Measurements from ENCODE around the gene IP6K2. TPM values are rescaled to one million over a fixed set of nuclear protein-coding genes. Genes with fewer than 3 reads are reported as not detected.

IP6K2 gene
- 56.8 and 63.0 TPM in 2 replicates for total RNA-seq

GRCh38 chr3:48716982-48717746 is at the start of gene IP6K2:
Gene IP6K2 (minus strand): TSS chr3:48717221. CDS start chr3:48695291, 21,930 bp downstream.

DNA sequence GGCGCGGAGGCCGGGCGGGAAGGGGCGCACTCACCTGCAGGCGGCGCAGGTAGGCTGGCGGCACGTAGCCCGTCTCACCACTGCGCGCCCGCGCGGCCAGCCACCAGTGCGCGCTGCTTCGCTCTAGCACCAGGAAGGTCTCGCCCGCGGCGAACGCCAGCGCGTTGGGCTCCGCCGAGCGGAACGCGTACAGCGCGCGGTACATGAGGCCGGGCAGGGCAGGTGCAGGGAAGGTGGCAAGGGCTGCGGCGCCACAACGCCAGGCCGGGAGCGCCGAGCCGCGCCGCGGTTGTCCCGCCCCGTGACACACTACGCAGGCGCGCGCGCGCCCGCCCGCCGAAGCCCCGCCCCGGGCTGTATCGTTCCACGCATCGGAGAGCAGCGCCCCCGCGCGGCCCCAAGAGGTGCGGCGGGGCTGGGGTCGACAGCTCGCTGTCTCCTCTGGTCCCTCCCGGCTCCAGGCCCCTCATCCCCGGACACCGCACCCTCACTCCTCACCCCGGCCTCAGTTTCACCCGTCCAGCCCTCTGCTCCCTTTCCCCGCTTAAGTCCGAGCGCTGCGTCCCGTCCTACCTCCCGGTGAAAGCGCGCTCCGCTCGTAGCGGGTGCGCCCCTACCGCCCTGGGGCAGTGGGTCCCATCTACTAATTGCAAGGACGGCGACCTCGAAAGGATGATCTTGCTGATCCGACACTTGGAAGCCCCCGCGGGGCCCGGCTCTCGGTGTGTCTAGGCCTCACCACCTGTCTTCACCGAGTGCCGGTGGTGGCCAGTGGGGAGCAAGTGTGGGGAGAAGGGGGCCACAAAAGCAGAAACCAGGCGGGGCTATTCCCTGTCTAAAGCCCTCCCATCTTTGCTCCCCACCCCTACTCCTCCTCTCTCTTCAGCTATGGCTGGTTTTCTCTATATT is 31.2 kb downstream of the IP6K2 start, which contains the start of gene NCKIPSD:
NCKIPSD (minus strand) TSS at position 313 of the 909 bp plus-strand sequence; CDS start at position 205, 108 bp downstream.

DNA sequence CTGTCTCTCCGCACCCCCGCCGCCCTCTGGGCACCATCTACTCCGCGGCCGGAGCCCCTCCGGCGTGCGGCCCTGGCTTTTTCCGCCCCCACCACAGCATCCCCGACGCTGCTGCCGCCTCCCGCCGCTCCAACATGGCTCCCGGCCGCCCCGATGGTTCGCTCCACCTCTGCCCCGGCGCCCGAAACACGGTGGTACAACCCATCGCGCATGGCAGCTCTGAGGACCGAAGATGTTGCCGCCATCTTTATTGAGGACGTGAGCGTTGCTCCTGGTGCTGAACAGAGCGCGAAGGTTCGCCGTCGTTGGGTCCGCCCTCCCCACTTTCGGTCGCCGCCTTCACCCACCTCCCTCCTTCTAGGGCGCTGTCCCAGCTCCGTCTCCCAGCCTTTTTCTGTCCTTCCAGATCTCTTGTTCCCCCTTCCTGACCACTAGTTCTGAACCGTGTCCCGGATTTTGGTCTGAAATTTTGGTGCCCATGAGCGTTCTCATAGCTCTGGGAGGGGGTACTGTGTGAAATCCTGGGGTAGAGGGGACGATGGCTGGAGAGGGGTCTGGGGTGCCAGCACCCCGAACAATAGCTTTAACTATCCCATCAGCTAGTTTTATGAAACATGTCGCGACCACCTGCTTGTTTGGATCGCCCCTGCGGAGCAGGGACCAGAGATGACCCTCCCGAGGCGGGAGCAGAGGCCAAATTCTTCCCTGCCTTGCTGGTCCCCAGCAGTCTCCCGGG is 54.1 kb downstream of the IP6K2 start, which contains the start of gene CELSR3:
CELSR3 (minus strand) TSS at position 134 of the 736 bp plus-strand sequence. CDS start 252 bp downstream, outside the sequence.

Other genes with a start within 250 kb of the IP6K2 start
- gene SHISA5, start 213.0 kb downstream of the IP6K2 start, total RNA-seq: 119 and 121 TPM in 2 replicates
- gene PFKFB4, start 160.4 kb downstream of the IP6K2 start, total RNA-seq: 12.0 and 14.8 TPM in 2 replicates
- gene UCN2, start 153.4 kb downstream of the IP6K2 start, total RNA-seq: 0.31 and 0.64 TPM in 2 replicates
- 9.5 and 13.6 TPM in 2 replicates for gene COL7A1, start 121.9 kb downstream of the IP6K2 start, total RNA-seq
- gene UQCRC1, start 107.6 kb downstream of the IP6K2 start, total RNA-seq: 130 and 150 TPM in 2 replicates
- gene TMEM89, start 95.5 kb downstream of the IP6K2 start, total RNA-seq: not detected in 2 replicates
- 17.7 and 19.2 TPM in 2 replicates for gene SLC26A6, start 81.8 kb downstream of the IP6K2 start, total RNA-seq
- 1.5 and 2.2 TPM in 2 replicates for gene CELSR3, start 54.3 kb downstream of the IP6K2 start, total RNA-seq
- 21.4 and 28.5 TPM in 2 replicates for gene NCKIPSD, start 31.3 kb downstream of the IP6K2 start, total RNA-seq
- gene PRKAR2A, start 130.7 kb upstream of the IP6K2 start, total RNA-seq: 21.2 and 30.6 TPM in 2 replicates
- 15.5 and 16.7 TPM in 2 replicates for gene SLC25A20, start 181.7 kb upstream of the IP6K2 start, total RNA-seq
- gene ARIH2, start 201.6 kb upstream of the IP6K2 start, total RNA-seq: 33.6 and 41.9 TPM in 2 replicates

Data from cardiac ventricle fibroblast (primary cell).